ENCODE data around the gene SUN3. TPM values are rescaled to one million over a fixed set of nuclear protein-coding genes. Genes with fewer than 3 reads are reported as not detected.

Gene SUN3
- total RNA-seq, 1 experiment from 2014 or later = not detected

DNA sequence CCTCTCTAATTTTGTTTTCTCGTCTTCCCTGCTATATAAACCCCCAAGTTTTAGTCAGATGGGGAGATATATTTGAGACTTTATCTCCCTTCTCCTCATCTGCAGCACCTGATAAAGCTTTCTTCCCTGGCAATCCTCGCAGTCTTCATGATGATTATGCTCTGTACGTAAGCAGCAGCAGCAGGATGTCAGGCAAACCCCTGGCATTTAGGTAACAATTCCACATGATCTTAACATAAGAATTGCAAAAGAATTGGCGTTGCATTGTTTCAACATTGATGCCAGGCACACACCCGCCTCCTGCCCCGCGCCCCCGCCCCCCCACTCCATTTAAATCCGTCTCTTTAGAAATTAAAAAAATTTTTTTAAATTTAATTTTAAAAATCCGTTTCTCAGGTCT is 86.8 kb downstream of the SUN3 start:
- H2AFZ ChIP-seq (ENCODE audit: low read length) = no peak overlapping the region
- no peak overlapping the region for H3K27ac ChIP-seq (ENCODE audit: insufficient read length, low read depth, low read length)
- H3K27me3 Mint-ChIP-seq (ENCODE audit: low read depth) = no peaks in the 10 kb centered on the region; the same call in 1 of the 2 replicates
- H3T11ph ChIP-seq (ENCODE audit: low read length) = no peak overlapping the region
- no peak overlapping the region for H4K8ac ChIP-seq (replicated peaks; ENCODE audit: insufficient read length, low read depth, low read length)
- H3K79me2 ChIP-seq (ENCODE audit: insufficient read depth, low read length) = no peaks in the 10 kb centered on the region
- H2BK12ac ChIP-seq (ENCODE audit: insufficient read length, low read depth, low read length) = no peak overlapping the region
- no CpG with 5 or more reads among the region's 10 CpGs for WGBS (ENCODE audit: extremely low coverage, insufficient read length, low lambda C conversion rate)
- H3K4me2 ChIP-seq (ENCODE audit: insufficient read depth, insufficient read length, low read length) = no peak overlapping the region
- H3K4me1 ChIP-seq (ENCODE audit: insufficient read depth, low read length) = peaks cover 8% of the 10 kb centered on the region; the same call in 1 of the 2 replicates
- no peaks in the 10 kb centered on the region for H3K9me3 ChIP-seq (ENCODE audit: control insufficient read depth, low read depth, low read length)
- no peaks in the 10 kb centered on the region for H3K9me3 Mint-ChIP-seq
- no peak overlapping the region; a peak in 1 of 5 replicates for H3K4me3 Mint-ChIP-seq
- no peak overlapping the region for H4K5ac ChIP-seq (ENCODE audit: insufficient read length, low read depth, low read length)
- H2BK15ac ChIP-seq (ENCODE audit: low read depth, low read length) = no peak overlapping the region
- no peak overlapping the region for H3K9ac ChIP-seq (ENCODE audit: extremely low read depth, insufficient read length, low read length)
- H3K27ac Mint-ChIP-seq = peak overlapping the region in 2 of 3 experiments; percentile 5 to 52; a peak in 3 of 7 replicates
- no peak overlapping the region for H2BK5ac ChIP-seq (ENCODE audit: insufficient read length, low read length)
- H3K4ac ChIP-seq (ENCODE audit: low read depth, low read length) = no peak overlapping the region
- H2BK20ac ChIP-seq (ENCODE audit: low read depth, low read length, poor library complexity, severe bottlenecking) = no peak overlapping the region
- no peak overlapping the region for H3K18ac ChIP-seq (ENCODE audit: insufficient read length, low read depth, low read length)
- H3K23ac ChIP-seq (ENCODE audit: insufficient read length, low read depth, low read length) = no peak overlapping the region
- no peaks in the 10 kb centered on the region for H3K23me2 ChIP-seq (ENCODE audit: insufficient read length, low read depth, low read length, poor library complexity, severe bottlenecking)
- H3K56ac ChIP-seq (ENCODE audit: insufficient read length, low read depth, low read length) = no peak overlapping the region
- peaks cover 30 to 45% of the 10 kb centered on the region in 2 experiments for H3K4me1 Mint-ChIP-seq
- no peaks in the 10 kb centered on the region for H3K79me1 ChIP-seq (ENCODE audit: insufficient read depth, low read depth, low read length, poor library complexity, severe bottlenecking)
- H3K27me3 ChIP-seq (ENCODE audit: insufficient read depth, low read length) = no peaks in the 10 kb centered on the region
- no peaks in the 10 kb centered on the region for H3K36me3 Mint-ChIP-seq (ENCODE audit: insufficient read depth in 1 of 3, low read depth in 3 of 3)
- TF ChIP-seq, protein P1, sequence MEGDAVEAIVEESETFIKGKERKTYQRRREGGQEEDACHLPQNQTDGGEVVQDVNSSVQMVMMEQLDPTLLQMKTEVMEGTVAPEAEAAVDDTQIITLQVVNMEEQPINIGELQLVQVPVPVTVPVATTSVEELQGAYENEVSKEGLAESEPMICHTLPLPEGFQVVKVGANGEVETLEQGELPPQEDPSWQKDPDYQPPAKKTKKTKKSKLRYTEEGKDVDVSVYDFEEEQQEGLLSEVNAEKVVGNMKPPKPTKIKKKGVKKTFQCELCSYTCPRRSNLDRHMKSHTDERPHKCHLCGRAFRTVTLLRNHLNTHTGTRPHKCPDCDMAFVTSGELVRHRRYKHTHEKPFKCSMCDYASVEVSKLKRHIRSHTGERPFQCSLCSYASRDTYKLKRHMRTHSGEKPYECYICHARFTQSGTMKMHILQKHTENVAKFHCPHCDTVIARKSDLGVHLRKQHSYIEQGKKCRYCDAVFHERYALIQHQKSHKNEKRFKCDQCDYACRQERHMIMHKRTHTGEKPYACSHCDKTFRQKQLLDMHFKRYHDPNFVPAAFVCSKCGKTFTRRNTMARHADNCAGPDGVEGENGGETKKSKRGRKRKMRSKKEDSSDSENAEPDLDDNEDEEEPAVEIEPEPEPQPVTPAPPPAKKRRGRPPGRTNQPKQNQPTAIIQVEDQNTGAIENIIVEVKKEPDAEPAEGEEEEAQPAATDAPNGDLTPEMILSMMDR (conservative IDR thresholded peaks at IDR 0.05) = no peak
- DNase-seq = no peak
- no peak overlapping the region for H2BK120ac ChIP-seq (ENCODE audit: low read depth, low read length, poor library complexity, severe bottlenecking)
- H4K91ac ChIP-seq (ENCODE audit: insufficient read length, low read depth, low read length) = no peak overlapping the region
- no peak overlapping the region for H3K14ac ChIP-seq (ENCODE audit: insufficient read depth, low read length)
- H4K20me1 ChIP-seq (ENCODE audit: control insufficient read depth, insufficient read depth, insufficient read length) = no peaks in the 10 kb centered on the region
- H2AK5ac ChIP-seq (ENCODE audit: insufficient read length, low read length) = no peak overlapping the region
